Activated CD4-positive, alpha-beta T cell treated with anti-CD3 and anti-CD28 coated beads, Interleukin-2, amount 50 U/mL, for 1 hour (primary cell): Measurements from ENCODE around the gene CPB1.

Experiments used
- DNase-seq: peaks from one replicate; pipeline ENCODE4 v3.0.0-alpha.2; 2020

The CPB1 gene

DNA sequence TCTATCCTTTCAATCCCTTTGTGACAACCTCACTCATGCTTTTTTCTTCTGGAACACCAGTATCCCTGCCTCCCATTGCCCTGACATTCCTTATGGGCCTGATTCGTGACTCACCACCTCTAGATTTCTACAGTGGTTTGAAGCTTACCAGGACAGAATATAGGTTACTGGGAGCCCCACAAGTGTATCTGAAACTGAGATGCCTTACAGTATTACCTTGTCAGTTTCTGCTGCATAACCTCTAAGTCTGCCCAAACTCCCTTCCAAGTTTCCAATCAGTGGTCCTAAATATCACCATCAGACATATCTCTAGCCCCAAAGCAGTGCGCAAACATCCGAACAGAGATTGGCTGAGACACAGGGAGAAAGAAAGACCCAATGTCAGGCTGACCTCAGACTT lies 5.6 kb downstream of the CPB1 start:
- no peak for DNase-seq

DNA sequence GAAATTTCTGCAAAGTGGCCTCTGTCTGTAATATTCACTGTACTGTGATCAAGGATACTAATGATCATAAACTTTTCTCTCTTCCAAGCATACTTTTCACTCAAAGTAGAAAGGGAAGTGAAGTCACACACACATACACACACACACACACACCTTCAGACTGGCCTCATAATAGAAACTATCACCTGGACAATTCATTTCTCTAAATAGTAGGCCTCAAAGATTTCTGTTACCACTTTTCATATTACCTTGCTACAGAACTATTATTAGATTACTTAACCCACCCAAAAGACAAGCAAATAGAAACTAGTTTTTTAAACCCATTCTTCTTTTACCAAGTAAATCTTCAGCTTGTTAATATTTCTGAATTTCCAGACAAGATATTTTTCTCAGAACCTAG lies 12.2 kb downstream of the CPB1 start:
- no peak for DNase-seq

DNA sequence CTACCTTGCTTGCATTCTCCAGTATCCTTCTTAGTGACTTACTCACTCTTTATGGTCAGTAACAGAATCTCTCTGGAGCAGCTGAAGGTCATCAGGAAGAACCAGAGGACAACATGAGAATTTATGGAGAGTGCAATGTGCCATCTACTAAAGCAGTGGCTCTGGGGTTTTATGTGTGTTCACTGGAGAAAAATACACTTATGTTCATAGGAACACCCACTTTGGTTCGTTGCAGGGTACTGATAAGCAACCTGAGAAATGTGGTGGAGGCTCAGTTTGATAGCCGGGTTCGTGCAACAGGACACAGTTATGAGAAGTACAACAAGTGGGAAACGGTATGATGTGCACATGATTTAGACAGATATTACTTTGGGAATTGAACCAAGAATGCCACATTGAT lies 12.8 kb downstream of the CPB1 start:
- DNase-seq: no peak

DNA sequence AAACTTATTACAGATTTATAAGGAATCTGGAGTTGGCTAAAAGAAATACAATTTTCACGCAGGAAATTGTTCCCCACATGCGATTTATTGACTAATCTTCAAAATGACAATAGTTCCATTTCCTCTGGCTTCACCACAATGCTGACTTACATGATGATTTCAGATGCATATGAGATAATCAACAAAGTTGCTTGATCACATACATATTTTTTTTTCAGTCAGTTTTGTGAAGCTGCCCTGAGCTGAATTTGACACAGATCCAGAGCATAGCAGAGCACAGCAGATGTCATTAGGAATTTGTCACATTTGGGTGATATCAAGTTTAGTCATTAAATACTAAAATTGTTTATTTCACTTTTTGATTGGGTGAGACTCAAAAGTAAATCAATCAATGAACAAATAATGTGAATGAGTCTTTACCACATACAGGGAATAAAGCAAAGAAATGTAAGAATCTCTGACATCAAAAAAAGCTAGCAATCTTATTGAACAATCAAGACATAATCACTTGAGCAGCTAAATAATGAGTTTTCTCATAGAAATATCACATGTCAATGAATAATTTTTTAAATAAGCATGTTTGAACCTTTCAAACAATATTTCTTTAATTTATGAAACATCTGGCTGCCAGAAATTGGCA lies 18.3 kb downstream of the CPB1 start:
- no peak for DNase-seq

DNA sequence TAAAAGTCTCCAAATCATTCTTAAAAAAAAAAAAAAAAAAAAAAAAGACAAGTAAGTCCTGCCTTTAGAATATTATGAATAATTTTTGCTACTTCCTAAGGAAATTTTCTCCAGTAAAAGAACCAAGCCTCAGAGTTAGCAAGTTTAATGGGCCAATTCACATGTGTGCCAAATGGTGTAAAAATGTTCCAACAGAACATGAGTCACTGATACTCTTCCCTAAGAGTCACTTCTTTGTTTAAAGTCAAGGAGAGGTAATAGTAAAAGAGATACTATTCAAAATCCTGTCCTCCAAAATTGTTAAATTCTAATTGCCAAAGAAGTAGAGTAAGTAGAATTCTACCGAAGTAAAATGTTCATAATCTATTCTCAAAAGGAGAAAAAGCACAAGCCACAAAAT lies 19.7 kb downstream of the CPB1 start:
- no peak for DNase-seq

DNA sequence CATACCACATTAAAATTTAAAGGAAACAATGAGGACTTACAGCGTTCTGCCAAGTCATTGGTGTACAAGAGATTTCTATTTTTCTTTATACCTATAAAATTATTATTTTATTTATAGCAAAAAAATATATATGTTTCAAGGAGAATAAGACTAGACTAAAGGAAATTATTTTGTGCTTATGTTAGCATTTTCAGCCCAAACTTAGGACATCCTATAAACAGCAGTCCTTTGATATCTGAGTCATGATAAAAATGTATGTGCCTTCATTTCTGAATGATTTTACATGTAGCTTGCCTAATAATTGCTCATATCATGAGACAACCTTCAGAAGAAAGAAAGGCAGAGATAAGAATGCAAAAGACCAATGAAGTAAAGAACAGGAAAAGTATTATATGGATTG lies 20.8 kb downstream of the CPB1 start:
- DNase-seq: no peak

DNA sequence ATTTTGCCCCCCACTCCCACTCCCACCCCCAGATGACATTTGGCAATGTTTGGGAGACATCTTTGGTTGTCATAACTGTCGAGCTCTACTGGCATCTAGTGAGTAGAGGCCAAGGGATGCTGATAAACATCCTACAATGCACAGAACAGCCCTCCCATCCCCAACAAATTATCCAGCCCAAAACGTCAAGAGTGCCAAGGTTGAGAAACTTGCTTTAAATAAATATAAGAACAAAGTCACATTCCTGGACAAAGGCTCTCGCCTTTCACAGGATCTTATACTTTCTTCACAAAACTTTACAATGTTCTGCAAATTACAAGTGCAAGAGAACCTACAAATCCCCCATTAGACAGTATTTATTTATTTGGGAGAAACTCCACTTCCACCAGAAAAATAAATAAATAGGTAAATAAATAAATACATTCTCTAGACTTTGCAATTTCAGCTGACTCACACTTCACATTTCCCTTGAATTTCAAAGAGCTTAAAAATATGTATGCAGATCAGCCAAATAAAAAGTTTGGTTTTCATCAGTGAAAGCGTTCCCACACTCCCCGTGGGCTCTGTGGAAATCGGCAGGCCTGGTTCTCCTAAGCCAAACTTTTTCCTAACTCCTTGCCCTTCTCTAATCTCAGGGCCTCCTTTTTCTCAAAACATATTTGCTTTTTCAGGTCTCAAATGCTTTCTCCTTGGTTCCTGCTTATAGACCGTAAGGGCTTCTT lies 24.8 kb downstream of the CPB1 start:
- DNase-seq: no peak

DNA sequence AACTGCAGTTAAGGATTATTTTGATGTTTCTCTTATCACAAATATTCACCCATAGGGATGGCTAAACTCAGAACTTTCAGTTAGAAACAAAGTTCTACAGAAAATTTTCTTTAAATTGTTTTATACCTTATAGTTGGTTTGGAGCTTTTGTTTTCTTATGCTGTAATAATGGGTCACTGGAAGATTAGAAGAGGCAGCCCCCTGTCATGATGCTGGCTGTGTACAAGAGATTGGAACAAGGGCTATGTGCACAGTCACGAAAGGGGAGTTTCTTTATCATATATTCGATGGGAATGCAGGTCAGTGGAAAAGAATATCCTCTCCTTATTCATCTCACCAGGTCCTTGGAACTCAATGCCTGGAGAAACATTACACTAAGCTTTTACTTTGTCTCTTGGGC lies 25.5 kb downstream of the CPB1 start:
- no peak for DNase-seq

DNA sequence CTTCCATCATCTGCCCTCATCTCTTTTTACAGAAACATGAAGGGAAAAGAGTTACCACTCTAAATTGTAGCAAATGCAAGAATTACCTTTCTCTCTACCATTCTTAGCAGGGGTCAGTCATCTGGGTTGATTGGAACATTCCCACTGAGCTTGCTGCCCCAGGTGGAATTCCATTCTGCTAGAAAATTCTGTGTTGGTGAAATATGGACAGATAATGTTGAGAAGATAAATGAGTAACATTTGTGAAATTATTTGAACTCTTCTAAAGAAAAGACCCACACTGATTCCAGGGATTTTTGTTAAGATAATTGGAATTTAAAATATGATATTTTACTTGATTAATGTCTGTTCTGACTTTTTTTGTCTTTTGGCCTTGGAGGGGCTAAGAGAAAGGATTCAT lies 26.4 kb downstream of the CPB1 start:
- DNase-seq: no peak

DNA sequence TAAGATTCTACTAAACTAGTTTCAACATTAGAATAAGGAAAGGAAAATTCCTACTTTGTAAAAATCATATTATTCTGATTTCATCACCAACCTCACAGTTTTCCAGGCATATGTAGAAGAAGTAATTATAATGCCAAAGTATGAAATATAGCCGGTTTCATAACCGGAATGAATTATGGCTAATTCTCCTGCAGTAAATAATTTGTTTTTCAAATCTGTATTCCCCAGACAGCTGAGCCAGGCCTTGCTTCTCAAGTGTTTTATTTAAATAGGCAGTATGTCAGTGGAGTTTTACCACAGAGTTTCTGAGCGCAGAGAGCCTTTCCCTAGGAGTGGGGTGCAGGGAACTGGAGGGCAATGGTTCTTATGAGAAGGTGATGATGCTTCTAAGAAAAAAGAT lies 28.8 kb downstream of the CPB1 start:
- DNase-seq: no peak

DNA sequence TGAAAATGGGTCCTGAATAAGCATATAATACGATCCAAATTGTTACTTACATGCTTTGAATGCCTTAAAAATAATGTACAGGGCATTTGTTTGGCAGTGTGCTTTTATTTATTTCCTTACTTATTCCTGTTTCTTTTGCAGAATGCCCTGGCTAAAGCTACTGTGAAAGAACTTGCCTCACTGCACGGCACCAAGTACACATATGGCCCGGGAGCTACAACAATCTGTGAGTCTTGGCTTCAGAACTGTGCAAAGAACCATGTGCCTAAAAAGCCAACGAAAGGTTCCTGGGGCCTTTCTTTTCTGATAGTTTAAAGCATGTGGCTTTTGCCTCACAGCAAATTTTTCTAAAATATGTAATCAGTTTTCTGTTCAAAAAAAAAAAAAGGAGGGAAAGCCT lies 29.7 kb downstream of the CPB1 start:
- no peak for DNase-seq

DNA sequence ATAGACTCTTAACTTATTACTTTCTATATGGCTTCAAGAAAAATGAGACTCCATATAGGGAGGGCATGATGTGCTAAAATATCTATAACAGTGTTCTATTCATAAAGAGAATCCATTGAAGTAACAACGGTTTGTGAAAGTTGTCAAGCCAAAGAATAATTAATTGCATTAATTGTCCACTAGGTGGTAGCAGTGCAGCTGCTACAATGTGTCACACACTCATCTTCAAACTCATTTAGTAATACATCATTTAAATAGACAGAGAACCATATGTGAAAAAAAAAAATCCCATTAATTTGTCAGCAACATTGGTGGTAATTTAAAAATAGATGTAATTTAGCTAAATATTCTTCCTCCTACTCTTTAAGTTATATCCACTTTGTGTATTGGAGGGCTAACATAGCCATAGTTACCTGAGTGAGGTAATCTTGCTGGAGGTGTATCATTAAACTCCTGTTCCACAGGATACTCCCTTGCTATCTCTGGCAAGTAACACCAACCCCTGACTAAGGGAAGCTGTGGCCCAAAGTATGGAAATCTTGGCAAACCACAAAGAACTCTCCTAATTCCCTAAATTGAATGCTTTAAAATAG lies 33.8 kb downstream of the CPB1 start:
- DNase-seq: no peak

DNA sequence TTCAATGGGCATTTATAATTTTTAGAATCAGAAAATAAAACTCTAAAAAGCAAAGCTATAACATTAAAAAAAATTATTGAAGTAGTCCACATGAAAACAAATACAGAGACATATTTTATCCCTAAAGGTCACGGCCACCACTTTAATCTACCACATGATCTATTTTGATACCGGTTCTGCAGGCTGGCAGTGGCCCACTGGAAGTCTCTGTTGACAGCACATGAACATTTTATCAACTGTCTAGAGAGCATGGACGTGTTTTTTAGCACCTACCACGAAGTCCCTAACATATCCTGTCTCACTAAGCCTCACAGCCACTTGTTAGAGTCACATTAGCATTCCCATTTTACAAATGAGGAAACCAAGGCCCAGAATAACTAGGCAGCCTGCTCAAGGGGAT lies 35.7 kb downstream of the CPB1 start:
- DNase-seq: no peak

DNA sequence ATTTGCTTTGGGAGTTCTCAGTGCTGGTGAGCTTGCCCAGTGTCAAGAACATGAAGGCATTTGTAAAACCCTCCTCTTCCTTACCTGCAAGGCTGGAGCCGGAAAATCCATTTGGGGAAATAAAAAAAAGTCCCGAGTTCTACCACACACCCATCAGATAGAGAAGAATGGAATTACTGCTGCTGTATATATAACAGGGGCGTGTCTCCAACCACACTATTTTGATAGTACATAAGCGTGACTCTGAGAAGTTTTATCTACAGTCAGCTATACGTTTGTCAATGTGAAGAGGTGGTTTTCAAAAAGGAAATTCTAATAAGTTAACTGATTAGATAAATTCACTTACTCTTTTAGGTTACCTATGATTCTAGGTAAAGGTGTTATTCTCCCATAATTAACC lies 36.2 kb downstream of the CPB1 start:
- DNase-seq: no peak

DNA sequence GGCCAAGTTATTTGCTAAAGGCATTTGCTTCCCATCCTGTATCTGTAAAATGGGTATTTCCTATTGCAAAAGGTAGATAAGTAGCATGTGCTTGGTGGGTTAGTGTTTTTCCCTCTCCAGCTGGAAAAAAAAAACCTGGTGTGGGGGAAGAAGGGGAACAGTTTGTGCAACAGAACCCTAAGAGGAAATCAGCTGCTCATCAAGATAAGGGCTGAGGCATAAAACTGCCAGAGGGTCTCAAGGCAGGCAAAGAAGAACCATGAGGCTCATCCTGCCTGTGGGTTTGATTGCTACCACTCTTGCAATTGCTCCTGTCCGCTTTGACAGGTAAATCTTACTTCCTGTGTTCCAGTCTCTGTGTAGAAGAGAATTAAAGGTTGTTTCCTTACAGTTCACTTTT lies 37.4 kb downstream of the CPB1 start, which contains the start of gene CPA3:
TSS of gene CPA3 (plus strand) at position 248 of the 400 bp plus-strand sequence. CDS start at position 260, 12 bp downstream.
- no peak for DNase-seq

DNA sequence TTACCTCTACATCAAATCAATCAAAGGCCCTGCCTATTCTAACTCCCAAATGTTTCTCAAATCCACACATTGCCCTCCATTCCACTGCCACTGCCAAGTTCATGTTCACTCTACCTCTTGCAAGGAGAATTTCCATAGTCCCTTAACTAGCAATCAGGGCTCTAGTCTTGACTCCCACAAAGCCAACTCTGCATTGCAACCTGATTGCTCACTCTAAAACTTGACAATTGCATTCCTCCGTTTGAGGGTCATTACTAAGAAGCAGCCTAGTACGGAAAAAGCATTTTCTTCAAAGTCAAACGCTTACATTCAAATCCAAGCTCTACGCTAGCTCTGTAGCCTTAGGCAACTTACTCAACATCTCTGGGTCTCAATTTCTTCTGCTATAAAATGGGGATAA lies 38.6 kb downstream of the CPB1 start:
- no peak for DNase-seq

DNA sequence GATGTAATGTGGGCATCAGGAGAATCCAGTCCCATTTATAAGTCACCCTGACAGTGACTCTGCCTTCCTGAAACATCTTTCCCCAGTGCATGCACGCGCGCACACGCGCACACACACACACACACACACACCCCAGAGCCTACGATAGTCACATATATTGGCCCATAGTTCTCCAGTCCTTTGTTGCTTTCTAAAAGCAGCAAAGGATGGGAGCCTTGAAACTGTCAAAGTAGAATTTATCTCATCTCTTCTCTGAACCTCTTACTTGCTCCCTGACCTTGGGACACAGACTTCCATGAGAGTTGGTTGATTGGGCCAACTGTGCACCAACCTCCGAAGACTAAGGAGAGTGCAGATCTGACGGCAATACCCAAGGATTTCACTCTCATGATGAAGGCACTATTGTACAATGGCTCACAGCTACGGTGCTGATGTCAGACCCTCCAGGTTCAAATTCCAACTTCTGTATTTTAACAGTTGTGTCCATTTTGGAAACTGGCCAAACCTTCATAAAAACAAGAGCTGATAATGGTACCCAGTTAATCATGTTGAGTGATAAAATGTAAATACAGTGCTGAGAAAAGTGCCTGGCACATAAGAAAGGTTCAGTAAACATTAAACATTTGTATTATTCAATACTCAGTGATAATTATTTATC lies 45.8 kb downstream of the CPB1 start:
- no peak for DNase-seq

DNA sequence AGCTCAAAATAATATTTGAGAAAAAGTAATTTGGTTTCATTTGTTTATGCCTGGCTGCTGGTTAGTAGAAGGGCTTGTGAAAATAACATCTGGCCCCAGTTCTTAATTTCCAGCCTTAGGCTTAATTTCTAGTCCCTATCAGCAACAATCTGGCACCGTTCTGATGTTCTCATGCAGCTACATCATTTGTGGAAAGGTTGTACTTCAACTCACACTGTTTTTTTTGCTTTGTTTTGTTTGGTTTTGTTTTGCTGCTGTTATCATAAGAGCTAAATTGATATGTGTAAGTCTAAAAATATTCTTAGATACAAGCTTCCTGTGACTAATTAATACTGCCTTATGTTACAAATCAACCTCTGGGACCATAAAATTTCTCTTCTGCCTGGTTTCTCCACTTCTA lies 46.4 kb downstream of the CPB1 start:
- DNase-seq: no peak

DNA sequence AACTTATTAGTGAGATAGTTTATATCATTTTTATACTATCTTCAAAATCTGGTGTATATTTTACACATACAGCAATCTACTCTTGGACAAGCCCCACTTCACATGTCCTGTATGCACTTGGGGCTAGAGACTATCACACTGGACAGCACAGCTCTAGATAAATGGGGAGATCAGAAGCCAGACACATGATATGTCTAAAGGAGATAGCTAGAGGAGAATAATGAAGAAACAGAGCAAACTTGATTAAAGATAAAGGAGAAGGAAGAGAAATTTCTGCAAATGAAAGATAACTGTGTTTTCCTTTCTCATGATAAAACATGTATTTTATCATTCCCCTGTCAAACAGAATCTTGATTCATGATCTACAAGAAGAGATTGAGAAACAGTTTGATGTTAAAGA lies 50.5 kb downstream of the CPB1 start:
- DNase-seq: no peak

DNA sequence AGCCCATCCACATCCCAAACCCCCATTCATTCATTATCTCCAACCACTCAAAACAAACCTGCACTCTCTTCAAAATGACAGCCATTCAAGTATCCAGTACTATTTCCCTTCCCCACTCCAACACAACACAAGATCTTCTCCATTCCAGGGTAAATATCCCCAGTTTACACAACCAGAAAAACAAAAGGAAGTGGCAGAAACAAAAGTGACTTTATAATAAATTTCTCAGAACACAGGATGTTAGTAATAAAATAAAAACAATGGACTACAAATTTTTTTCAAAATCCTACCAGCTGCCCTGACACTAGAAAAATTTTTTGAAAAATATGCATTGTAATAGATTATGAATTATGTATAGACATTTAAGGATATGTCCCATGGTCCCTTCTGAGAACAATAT lies 51.6 kb downstream of the CPB1 start:
- DNase-seq: no peak

DNA sequence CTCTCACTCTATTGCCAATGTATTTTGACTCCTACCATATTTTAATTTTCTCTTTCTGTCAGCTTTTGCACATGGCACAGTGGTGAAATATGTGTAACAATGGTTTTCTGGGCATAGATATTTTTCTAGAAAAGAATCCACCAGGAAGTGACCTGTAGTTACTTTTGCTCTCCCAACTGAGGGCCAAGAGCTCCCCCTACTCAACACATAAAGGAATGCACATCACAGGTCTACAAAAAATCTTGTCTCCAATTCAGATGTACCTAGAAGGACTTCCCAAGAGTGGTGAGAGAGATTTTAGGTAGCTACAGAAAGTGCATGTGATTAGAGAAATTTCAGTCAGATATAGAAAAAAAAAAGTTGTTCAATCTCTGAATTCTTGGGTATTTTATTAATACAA lies 53.1 kb downstream of the CPB1 start:
- DNase-seq: no peak

DNA sequence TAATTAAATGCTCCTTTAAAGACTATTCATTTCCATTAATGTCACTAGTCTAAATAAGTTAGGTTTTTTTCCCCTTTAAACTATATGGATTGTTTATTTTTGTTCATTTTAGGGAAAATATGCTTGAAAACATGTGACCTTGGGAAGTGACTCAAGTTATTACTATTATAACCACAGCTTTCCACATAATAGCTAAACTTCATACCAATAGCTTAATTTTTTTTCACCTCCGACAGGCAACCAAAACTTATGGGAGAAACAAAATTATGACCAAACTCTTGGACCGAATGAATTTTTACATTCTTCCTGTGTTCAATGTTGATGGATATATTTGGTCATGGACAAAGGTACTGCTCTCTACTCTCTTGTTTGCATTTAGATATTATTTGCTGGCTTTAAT lies 53.7 kb downstream of the CPB1 start:
- DNase-seq: no peak

DNA sequence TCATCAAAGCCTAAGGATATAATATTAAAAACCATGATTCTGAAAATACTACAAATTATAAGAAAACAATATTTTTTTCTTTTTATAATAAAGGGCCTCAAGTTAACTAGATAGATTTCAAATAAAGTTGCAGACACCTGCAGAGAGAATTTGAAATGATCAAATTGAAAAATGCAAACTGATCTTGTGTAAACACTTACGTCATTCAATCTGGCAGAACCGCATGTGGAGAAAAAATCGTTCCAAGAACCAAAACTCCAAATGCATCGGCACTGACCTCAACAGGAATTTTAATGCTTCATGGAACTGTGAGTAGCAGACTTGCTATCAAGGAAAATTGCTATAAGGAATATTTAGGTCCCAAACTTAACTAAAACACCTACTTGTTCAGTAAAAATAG lies 54.7 kb downstream of the CPB1 start:
- no peak for DNase-seq

DNA sequence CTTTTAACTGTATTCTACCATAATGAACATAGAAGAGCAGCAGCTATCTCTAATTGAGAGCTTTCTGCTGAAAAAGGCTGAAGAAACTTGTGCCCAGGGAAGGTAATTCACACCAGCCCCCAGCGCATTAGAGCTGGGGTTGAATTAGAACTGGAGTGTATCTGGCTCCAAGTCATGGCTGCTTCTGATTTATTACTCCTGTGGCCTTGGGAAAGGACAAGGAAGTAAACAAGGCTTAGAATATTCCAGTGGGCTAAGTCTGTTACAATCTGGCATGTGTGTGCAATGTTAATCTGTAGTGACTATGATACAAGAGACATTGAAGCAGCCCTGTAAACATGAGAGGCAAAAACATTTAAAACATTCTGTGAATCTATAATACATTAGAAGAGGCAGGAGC lies 55.6 kb downstream of the CPB1 start:
- DNase-seq: no peak
